ENCODE measurements around the gene ZBTB12.
"Not testable (repeated sequence)": the region's sequence is repeated elsewhere in the genome, so short reads cannot be mapped to it uniquely, and the experiment has no call there.

ZBTB12 gene

DNA sequence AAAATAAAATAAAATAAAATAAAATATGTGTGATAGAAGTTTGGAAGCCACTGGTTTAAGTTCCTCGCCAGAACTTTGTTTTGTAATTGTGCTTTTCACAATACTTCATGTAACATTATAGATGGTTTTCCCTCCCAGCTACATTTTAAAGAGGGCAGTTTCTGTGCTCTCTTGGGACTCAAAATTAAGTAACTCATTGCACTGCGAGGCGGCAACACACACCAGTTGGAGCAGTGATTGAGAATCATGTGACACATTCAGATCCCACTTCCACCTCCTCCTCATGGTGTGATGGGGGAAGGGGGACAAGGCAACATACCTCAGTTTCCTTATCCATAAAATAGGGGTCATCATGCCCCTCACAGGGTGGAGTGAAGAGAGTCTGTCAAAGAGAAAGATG, 33.1 kb upstream of the ZBTB12 start:
- Histone ChIP-seq H3K9ac (ENCODE audit: low read length) (no peak overlapping the region), H3K27me3 (ENCODE audit: insufficient read depth, low read length) (no peaks in the 10 kb centered on the region), H3K9me2 (ENCODE audit: low read depth, low read length) (no peaks in the 10 kb centered on the region), H3F3A (ENCODE audit: insufficient read depth, low read length) (no peaks in the 10 kb centered on the region), H3K4me3 (ENCODE audit: low read depth, low read length, poor library complexity, severe bottlenecking) (no peak overlapping the region), H3K79me2 (ENCODE audit: insufficient read depth, low read length) (no peaks in the 10 kb centered on the region), H3K4me1 (ENCODE audit: insufficient read depth, low read length, severe bottlenecking) (no peaks in the 10 kb centered on the region), H3K27ac (ENCODE audit: low read depth, low read length, poor library complexity, severe bottlenecking) (no peak overlapping the region), H3K9me3 (ENCODE audit: low read length) (no peaks in the 10 kb centered on the region), H4K20me1 (ENCODE audit: insufficient read depth, low read length) (no peaks in the 10 kb centered on the region), H3K4me2 (ENCODE audit: low read length) (no peak overlapping the region), H3K36me3 (ENCODE audit: insufficient read depth, low read length) (no peaks in the 10 kb centered on the region), H2AFZ (ENCODE audit: low read length) (no peak overlapping the region)
- TF ChIP-seq, protein P1, sequence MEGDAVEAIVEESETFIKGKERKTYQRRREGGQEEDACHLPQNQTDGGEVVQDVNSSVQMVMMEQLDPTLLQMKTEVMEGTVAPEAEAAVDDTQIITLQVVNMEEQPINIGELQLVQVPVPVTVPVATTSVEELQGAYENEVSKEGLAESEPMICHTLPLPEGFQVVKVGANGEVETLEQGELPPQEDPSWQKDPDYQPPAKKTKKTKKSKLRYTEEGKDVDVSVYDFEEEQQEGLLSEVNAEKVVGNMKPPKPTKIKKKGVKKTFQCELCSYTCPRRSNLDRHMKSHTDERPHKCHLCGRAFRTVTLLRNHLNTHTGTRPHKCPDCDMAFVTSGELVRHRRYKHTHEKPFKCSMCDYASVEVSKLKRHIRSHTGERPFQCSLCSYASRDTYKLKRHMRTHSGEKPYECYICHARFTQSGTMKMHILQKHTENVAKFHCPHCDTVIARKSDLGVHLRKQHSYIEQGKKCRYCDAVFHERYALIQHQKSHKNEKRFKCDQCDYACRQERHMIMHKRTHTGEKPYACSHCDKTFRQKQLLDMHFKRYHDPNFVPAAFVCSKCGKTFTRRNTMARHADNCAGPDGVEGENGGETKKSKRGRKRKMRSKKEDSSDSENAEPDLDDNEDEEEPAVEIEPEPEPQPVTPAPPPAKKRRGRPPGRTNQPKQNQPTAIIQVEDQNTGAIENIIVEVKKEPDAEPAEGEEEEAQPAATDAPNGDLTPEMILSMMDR (IDR thresholded peaks at IDR 0.05; ENCODE audit: low read length) = no peak
- TF ChIP-seq EZH2 (IDR thresholded peaks at IDR 0.05; ENCODE audit: borderline replicate concordance, low read length) = no peak

DNA sequence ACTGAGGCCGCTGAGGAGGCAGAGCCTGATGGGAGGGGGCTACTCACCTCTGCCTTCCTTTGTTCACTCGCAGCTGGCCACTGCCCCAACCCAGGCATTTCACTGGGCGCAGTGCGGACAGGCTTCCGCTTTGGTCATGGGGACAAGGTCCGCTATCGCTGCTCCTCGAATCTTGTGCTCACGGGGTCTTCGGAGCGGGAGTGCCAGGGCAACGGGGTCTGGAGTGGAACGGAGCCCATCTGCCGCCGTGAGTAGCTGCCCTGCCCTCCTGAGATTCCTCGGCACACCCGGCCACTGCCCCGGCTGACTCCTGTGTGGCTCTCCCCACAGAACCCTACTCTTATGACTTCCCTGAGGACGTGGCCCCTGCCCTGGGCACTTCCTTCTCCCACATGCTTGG, 31.7 kb upstream of the ZBTB12 start:
- Histone ChIP-seq H3K9me2 (ENCODE audit: low read depth, low read length) (no peaks in the 10 kb centered on the region), H3K4me2 (ENCODE audit: low read length) (no peak overlapping the region), H3K4me1 (ENCODE audit: insufficient read depth, low read length, severe bottlenecking) (no peaks in the 10 kb centered on the region), H3K36me3 (ENCODE audit: insufficient read depth, low read length) (no peaks in the 10 kb centered on the region), H3K27me3 (ENCODE audit: insufficient read depth, low read length) (peaks cover 2% of the 10 kb centered on the region; the same call in 1 of the 2 replicates), H3K27ac (ENCODE audit: low read depth, low read length, poor library complexity, severe bottlenecking) (no peak overlapping the region), H3K9ac (ENCODE audit: low read length) (no peak overlapping the region), H3F3A (ENCODE audit: insufficient read depth, low read length) (no peaks in the 10 kb centered on the region), H3K4me3 (ENCODE audit: low read depth, low read length, poor library complexity, severe bottlenecking) (no peak overlapping the region), H4K20me1 (ENCODE audit: insufficient read depth, low read length) (no peaks in the 10 kb centered on the region), H3K9me3 (ENCODE audit: low read length) (no peaks in the 10 kb centered on the region), H2AFZ (ENCODE audit: low read length) (no peak overlapping the region), H3K79me2 (ENCODE audit: insufficient read depth, low read length) (no peaks in the 10 kb centered on the region)
- TF ChIP-seq, protein P1 (IDR thresholded peaks at IDR 0.05; ENCODE audit: low read length) = no peak
- no peak for TF ChIP-seq EZH2 (IDR thresholded peaks at IDR 0.05; ENCODE audit: borderline replicate concordance, low read length)

DNA sequence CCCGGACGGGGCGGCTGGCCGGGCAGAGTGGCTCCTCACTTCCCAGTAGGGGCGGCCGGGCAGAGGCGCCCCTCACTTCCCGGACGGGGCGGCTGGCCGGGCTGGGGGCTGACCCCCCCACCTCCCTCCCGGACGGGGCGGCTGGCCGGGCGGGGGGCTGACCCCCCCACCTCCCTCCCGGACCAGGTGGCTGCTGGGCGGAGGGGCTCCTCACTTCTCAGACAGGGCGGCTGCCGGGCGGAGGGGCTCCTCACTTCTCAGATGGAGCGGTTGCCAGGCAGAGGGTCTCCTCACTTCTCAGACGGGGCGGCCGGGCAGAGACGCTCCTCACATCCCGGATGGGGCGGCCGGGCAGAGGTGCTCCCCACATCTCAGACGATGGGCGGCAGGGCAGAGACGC, 30.3 kb upstream of the ZBTB12 start:
- not testable (repeated sequence) for H3K27ac ChIP-seq (ENCODE audit: low read depth, low read length, poor library complexity, severe bottlenecking); H3K9me2 ChIP-seq (ENCODE audit: low read depth, low read length); H3K4me1 ChIP-seq (ENCODE audit: insufficient read depth, low read length, severe bottlenecking); H3K4me2 ChIP-seq (ENCODE audit: low read length); H3K4me3 ChIP-seq (ENCODE audit: low read depth, low read length, poor library complexity, severe bottlenecking); H4K20me1 ChIP-seq (ENCODE audit: insufficient read depth, low read length); H3K27me3 ChIP-seq (ENCODE audit: insufficient read depth, low read length); H3K36me3 ChIP-seq (ENCODE audit: insufficient read depth, low read length); H3K79me2 ChIP-seq (ENCODE audit: insufficient read depth, low read length); H3K9ac ChIP-seq (ENCODE audit: low read length); H2AFZ ChIP-seq (ENCODE audit: low read length); H3K9me3 ChIP-seq (ENCODE audit: low read length); H3F3A ChIP-seq (ENCODE audit: insufficient read depth, low read length)

DNA sequence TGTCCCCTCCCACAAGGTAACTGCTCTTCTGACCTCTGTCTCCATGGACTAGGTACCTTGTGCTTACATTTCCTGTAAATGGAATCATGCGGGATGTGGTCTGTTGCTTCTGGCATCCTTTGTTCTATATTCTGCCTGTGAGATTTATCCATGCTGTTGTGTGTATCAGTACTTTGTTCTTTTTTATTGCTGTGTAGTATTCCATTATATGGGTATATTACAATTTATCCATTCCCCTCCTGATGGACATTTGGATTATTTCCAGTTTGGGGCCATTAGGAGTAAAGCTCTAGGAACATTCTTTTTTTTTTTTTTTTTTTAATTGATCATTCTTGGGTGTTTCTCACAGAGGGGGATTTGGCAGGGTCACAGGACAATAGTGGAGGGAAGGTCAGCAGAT, 29.1 kb upstream of the ZBTB12 start:
- Histone ChIP-seq H3K27me3 (ENCODE audit: insufficient read depth, low read length) (peaks cover 11% of the 10 kb centered on the region; the same call in 1 of the 2 replicates), H3K27ac (ENCODE audit: low read depth, low read length, poor library complexity, severe bottlenecking) (no peak overlapping the region), H4K20me1 (ENCODE audit: insufficient read depth, low read length) (no peaks in the 10 kb centered on the region), H2AFZ (ENCODE audit: low read length) (no peak overlapping the region), H3K9ac (ENCODE audit: low read length) (no peak overlapping the region), H3K4me3 (ENCODE audit: low read depth, low read length, poor library complexity, severe bottlenecking) (no peak overlapping the region), H3K9me3 (ENCODE audit: low read length) (no peaks in the 10 kb centered on the region; the same call in 1 of the 2 replicates), H3K4me2 (ENCODE audit: low read length) (no peak overlapping the region), H3K4me1 (ENCODE audit: insufficient read depth, low read length, severe bottlenecking) (no peaks in the 10 kb centered on the region), H3F3A (ENCODE audit: insufficient read depth, low read length) (no peaks in the 10 kb centered on the region), H3K9me2 (ENCODE audit: low read depth, low read length) (no peaks in the 10 kb centered on the region), H3K36me3 (ENCODE audit: insufficient read depth, low read length) (no peaks in the 10 kb centered on the region; the same call in 1 of the 2 replicates), H3K79me2 (ENCODE audit: insufficient read depth, low read length) (no peaks in the 10 kb centered on the region)
- TF ChIP-seq, protein P1 (IDR thresholded peaks at IDR 0.05; ENCODE audit: low read length) = no peak
- TF ChIP-seq EZH2 (IDR thresholded peaks at IDR 0.05; ENCODE audit: borderline replicate concordance, low read length) = no peak

Measured in OCI-LY1 (cell line).